Subcutaneous adipose tissue (tissue), 4 donors: ENCODE measurements around the gene SRGAP1. TPM values are rescaled to one million over a fixed set of nuclear protein-coding genes. Genes with fewer than 3 reads are reported as not detected.

ENCODE experiments used
- CTCF ChIP-seq: fragments of 450-650 bp; IDR thresholded peaks from one replicate; pipeline ENCODE4 v1.5.1; 2016; ENCODE audit warnings: low read depth, mild to moderate bottlenecking, control low read depth, antibody characterized with exemption, moderate library complexity
- total RNA-seq, 4 donors: library from RNA; depleted of rRNA; stranded (reverse); fragments of >200 nt; gene quantifications; one replicate each; pipeline ENCODE4 v1.1.0, GENCODE V29; 2016

SRGAP1 gene
- total RNA-seq, 4 donors from 2014 or later = 10.0 to 27.2 (median 23.8) TPM

GRCh38 chr12:64082116-64082515 is 237.6 kb downstream of the SRGAP1 start:
- TF ChIP-seq CTCF = no peak

GRCh38 chr12:64082866-64083268 is 238.4 kb downstream of the SRGAP1 start:
- no peak for TF ChIP-seq CTCF

- no peak for TF ChIP-seq CTCF
Observed at GRCh38 chr12:64083285-64084210, 239.0 kb downstream of the SRGAP1 start.

- TF ChIP-seq CTCF = no peak
Observed at GRCh38 chr12:64085154-64085553, 240.7 kb downstream of the SRGAP1 start.

GRCh38 chr12:64085996-64086395 is 241.5 kb downstream of the SRGAP1 start:
- TF ChIP-seq CTCF = no peak

GRCh38 chr12:64086946-64087345 is 242.4 kb downstream of the SRGAP1 start:
- no peak for TF ChIP-seq CTCF

GRCh38 chr12:64087761-64088160 is 243.3 kb downstream of the SRGAP1 start:
- TF ChIP-seq CTCF = no peak
